Activated CD4-positive, CD25-positive, alpha-beta regulatory T cell (primary cell): Measurements from ENCODE around the gene ATP7B.

ENCODE experiments used
- DNase-seq, 4 experiments: peaks; one replicate each; lab custom pipeline; 2025; lab: John Stamatoyannopoulos, UW

ATP7B gene

DNA sequence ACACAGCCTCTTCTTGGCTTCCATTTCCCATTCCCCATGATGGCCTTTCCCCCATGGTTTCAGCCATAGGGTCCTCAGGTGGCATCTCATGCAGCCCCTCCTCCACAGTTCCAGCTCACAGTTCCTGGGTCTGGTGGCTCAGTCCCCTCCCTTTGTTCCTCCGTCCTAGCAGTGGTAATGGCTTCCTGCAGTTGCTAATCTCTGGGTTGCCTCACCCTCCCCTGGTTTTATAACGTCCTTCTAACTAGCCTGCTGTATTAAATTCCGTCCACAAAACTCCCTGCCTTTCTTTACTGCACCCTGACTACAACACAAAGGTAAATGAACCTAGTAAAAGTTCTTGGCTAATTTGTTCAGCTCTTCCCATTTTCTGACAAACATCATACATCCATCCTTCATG, 118.6 kb downstream of the ATP7B start:
- no peak for DNase-seq

DNA sequence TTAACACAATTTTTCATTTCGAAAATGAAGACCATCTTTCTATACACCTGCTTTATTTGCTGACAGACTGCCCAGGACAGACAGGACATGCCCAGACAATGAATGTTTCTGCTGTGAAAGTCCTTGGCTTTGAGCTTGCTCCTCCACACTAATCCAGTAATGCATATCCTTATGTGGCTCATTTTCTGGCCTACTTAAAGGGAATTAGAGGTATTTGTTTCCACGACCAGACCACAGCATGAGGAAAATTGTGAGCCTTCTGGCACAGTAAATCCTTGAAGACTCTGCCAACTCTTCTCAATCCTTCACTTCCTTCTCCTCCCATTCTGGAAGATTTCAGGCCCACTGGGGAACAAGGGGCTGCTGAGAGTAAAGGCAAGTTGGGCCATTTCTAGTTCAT, 123.8 kb downstream of the ATP7B start:
- no peak for DNase-seq

DNA sequence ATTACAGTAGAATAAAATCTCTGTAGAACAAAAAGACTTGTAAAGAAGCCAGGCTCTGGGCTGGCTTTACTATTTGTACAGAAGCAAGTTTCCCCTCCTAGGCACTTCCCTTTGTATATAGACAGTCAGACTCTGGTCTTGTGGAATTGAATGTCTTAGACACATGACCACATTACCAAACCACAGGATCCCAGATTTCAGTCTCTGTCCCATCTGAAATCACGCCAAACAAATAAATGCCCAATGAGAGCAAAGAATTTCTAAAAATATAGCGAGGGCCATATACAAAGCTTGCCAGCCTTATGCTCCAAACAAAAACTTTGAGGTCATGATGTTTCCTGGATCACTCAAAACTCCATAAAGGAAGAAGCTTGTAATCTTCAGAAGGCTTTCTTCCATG, 125.6 kb downstream of the ATP7B start:
- no peak for DNase-seq

DNA sequence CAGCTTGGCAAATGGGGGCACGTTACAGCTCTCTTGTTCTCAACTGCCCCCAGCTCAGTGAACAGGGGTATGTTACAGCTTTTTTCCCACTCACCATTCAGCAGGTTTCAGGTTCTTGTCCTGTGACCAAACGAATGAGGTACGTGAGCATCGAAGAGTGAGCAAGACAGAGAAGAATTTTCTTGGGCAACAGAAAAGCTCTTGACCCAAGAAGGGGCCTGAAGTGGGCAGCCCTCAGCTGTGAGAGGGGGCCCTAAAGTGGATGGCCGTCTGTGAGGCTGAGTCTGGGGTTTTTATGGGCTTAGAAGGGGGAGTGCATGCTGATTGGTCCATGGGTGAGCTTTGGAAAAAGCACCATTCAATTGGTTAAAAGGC, 128.0 kb downstream of the ATP7B start:
- DNase-seq = no peak
